ENCODE measurements around the gene MGMT.

DNA sequence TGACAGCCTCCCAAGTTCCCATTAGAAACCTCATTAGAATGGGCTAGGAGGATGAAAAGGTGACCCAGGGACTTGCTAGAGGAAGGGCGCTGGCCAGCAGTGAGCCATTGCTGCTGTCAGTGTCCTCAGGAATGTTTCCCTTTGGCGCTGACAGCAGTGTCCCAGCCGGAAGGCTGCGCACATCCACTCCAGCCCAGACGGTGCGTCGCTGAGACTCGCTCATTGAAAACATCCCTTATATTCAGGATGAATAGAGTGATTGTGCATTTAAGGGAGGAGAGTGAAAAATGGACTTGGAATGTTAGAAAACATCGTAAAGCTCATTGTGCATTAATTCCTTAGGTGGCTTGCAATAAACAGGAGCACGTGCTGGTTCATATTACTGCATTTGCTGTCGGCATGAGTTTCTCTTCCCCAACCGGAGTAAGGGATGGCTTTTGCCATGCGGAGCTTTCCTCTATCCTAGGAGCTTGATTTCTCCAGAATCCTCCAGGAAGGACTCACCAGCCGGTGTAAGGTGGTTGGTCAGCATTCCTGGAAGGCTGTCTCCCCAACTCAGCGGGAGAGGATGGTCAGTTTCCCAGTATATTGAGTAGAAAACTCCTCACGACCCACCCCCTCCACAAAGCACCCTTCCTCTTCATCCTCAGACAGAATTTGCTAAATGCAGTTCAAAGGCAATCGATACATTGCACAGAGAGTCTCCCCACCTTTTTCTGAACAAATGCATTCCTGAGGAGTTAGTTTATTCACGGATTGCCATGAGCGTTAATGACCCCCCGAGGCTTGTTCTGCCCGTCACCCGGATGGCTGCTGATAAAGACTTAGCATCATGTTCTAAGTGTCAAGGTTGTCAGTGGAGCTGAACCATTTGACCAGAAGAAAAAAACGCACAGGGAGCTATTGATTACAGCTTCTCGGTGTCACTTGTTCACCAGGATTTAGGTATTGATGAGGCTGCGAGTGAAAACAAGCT is 295.2 kb downstream of the MGMT start:
- TF ChIP-seq, protein P1, sequence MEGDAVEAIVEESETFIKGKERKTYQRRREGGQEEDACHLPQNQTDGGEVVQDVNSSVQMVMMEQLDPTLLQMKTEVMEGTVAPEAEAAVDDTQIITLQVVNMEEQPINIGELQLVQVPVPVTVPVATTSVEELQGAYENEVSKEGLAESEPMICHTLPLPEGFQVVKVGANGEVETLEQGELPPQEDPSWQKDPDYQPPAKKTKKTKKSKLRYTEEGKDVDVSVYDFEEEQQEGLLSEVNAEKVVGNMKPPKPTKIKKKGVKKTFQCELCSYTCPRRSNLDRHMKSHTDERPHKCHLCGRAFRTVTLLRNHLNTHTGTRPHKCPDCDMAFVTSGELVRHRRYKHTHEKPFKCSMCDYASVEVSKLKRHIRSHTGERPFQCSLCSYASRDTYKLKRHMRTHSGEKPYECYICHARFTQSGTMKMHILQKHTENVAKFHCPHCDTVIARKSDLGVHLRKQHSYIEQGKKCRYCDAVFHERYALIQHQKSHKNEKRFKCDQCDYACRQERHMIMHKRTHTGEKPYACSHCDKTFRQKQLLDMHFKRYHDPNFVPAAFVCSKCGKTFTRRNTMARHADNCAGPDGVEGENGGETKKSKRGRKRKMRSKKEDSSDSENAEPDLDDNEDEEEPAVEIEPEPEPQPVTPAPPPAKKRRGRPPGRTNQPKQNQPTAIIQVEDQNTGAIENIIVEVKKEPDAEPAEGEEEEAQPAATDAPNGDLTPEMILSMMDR (IDR thresholded peaks at IDR 0.05) = no peak
- no peak for TF ChIP-seq POLR2A (IDR thresholded peaks at IDR 0.05)
